Stimulated activated CD4-positive, alpha-beta T cell treated with anti-CD3 and anti-CD28 coated beads, Interleukin-12 subunit alpha, Interleukin-12 subunit beta, amount 100 ng/mL, for 4 hours (primary cell): Measurements from ENCODE around the gene ZRSR2.

Experiments used
- DNase-seq: peaks from one replicate; pipeline ENCODE4 v3.0.0-alpha.2; 2020

Gene ZRSR2

DNA sequence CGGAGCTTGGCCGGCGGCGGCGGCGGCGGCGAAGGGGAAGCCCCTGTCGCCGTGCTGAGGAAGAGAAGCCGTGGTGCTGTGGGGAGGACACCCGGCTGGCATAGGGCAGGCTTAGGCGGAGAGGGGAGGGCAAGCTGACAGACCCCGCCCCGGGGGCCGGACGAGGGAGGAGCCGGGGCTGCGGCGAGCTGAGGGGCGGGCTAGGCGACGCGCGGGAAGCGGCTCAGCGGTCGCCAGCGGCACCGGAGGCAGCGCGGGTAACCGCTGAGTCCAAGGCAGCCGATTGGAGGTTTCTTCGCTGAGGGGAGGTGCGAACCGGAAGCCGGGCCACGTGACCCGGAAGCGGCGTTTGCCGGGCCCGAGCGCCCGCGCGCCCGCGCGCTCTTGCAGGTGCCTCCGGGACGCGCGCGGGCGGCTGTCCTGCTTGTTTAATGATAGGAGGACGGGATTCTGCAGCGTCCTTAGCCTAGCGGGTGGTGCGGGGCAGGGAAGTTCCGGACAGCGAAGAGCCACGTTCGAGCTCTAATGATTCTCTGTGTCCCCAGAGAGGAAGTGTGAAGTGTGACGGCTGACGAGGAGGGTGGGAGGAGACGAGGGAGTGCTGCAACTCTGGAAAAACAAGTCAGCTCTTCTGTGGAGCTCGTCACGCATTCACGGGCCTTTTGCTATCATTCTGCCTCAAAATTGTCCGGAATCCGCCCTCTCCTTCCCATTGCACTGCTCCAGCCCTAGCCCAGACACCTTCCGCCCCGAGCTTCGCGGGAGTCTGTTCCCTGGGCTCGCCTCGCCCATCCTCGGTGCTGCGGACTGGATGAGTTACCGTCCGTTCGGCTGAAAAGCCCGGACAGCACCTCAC lies 64.7 kb downstream of the ZRSR2 start, which contains the start of gene AP1S2:
AP1S2 (minus strand) TSS at position 102 of the 856 bp plus-strand sequence. CDS start 2,289 bp downstream, outside the sequence.
- peak; percentile 86 for DNase-seq

DNA sequence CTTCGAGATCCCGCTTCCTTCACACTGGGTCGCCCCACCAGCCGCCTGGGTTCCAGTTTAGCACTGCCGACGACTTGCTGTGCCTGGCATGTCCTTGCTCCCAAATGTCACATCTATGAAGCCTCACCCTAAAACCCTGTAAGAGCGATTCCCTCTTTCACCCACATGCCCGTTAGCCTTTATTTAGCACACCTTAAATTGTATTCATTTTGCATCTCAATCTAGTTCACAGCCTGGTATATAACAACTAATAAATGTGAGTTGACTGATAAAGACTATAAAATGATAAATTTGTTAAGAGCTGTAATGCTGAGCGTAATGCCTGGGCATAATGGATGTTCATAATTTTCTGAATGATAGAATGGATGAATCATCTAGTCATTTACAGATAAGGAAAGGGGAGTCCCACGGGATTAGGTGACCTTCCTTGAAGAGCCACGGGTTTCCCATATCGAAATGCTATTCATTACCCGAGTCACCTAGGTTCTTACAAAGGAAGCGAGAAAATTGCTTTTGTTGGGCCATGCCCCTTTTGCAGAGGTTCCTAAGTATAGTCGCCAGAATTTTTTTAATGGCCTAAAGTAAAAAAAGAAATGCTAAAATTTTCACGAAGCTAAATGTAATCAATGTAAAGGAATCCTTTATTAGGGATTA lies 65.4 kb downstream of the ZRSR2 start:
- no peak for DNase-seq

DNA sequence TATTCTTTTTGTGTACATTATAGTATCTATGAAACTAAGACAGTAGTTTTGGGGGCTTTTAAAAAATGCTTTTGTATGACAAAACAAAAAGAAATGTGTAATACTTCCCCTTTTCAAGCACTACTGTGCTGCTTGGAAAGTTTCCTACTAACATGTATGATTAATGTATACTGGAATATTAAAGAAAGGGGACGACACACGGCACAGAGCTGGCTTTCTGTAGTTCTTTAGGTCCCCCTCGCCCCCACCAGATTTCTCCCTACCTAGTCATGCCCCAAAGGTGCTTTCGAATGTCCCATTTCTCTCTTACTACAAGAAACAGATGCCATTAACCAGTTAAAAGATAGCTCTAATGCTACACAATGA lies 65.9 kb downstream of the ZRSR2 start:
- no peak for DNase-seq

DNA sequence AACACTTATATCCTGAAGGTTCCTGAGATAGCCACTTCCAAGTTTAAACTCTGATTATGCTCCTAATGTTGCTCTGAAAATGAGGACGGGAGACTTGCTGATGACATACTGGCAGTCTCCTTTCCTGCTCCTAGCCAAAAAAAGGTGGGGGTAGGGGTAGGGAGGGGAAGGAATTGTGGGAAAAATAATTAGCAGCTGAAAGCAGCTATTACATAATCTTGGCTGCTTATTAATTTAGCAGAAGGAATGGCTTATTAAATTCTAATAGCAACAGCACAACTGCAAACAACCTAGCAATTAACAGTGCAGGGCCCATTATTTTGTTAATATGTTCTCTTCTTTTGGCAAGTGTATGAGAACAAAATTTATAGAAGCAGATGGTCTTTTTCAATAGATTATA lies 66.4 kb downstream of the ZRSR2 start:
- no peak for DNase-seq

DNA sequence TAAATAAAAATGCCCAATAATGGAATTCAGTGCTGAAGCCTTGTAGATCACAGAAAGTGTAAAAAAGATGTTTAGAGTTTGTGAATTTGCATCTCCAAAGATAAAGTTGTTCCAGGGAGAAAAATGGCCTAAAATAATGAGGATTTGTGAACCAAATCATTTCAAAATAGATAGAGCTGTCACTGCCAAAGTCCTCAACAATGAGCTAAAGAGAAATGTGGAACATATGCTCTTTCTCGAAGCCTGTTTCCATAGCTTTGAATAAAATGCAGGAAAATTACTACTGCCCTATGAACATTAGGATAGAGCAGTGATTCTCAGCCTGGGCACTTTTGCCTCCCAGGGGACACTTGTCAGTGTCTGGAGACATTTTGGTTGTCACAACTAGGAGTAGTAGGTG lies 67.8 kb downstream of the ZRSR2 start:
- DNase-seq: no peak

DNA sequence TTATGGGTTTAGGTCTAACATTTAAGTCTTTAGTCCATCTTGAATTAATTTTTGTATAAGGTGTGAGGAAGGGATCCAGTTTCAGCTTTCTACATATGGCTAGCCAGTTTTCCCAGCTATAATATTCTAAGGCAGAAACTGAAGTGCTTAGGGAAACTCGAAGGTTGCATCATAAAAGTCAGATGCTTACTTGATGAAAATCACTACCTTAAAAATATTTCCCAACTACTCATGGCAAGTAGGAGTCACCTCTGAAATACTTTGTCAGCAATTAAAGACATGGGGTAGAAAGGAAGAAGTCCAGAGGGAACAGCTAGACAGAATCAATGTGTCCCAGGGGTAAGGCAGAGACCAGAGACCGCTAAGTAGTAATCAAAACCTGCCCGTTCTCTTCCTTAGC lies 70.6 kb downstream of the ZRSR2 start:
- DNase-seq: no peak

DNA sequence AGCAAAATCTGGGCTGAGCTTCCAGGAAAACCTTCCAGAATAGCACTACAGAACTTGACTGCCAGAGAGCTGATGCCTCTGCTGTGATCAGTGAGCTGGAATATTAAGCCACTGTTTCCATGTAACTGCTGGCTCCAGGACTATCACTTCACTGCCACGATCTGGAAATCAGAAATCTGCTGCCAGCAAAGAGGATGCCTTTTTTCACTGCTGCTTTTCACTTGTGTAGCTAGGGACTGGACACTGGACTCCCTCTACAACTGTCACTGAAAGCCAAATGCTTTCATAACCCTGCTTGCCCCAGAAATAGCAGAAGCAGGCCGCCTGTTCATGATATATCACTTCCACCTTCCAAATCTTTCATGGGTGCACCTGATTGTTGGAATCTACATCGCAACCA lies 73.7 kb downstream of the ZRSR2 start:
- DNase-seq: no peak

DNA sequence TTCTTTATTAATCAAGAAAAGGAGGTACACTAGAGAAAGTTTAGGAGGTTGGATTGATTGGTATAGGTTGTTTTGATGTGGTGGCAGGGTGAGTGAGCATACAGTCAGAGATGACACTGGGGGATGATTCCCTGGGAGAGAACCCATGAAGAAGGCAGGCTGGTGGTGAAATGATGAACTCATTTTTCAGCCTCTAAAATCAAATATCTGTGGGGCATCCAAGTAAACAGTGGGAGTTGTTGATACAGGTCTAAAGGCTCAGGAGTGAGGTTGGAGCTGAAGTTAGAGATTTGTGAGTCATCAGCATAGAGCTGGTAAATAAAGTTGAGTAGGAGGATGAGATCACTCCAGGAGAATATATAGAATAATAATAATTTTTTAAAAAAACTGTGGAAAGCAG lies 74.3 kb downstream of the ZRSR2 start:
- no peak for DNase-seq

DNA sequence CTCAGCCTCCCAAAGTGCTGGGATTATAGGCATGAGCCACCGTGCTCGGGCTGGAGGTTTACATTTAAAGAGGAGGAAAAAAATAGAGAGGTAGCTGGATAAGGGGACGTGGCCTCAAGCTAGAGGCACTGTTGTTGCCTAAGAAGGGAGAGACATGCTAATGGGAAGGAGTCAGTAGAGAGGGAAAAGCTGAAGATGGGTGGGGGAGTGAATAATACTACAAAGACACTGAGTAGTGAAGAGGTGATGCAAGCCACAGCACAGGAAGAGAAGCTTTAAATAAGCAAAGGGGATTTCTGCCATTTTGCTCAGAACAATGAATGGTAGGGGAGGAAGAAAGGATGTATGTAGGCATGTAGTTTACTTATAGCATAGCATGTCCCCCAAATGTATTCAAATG lies 75.9 kb downstream of the ZRSR2 start:
- DNase-seq: no peak

DNA sequence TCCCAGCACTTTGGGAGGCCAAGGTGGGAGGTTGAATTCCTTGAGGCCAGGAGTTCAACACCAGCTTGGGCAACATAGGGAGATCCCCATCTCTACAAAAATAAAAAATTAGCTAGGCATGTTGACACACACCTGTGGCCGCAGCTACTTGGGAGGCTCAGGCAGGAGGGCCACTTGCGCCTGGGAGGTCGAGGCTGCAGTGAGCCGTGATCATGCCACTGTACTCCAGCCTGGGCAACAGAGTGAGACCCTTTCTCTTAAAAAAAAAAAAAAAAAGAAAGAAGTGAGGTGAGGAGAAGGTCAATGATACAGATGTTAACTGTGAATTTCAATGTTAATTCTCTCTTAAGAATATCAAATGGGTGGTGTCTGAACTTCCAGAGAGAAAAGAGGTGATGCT lies 79.4 kb downstream of the ZRSR2 start:
- DNase-seq: no peak

DNA sequence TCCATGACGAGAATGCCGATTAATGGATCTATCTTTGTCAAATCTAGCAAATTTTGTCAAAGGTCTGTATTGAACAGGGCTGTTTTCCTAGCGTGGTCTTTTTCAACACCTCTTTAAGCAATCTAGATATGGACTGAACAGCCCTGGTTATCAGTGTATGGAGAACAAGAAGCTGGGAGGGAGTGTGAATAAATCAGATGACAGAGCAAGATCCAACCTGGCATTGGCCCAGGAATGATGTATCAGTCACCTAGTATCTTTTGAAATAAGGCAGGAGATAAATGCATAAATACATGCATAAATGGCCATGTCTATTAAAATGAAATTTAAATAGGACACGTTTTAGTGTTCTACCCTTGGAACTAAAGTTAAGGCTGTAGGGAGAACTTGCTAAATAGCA lies 80.0 kb downstream of the ZRSR2 start:
- no peak for DNase-seq
